Measurements from ENCODE around the gene OR4C46.
"Not testable (repeated sequence)": the region's sequence is repeated elsewhere in the genome, so short reads cannot be mapped to it uniquely, and the experiment has no call there.

OR4C46 gene

GRCh38 chr11:54603898-54604297, at the start of gene OR4C46:
Gene OR4C46 (minus strand): TSS chr11:54603998. CDS start chr11:54603998, 0 bp downstream.
- no peak for DNase-seq (ENCODE audit: low read depth)

- not testable (repeated sequence) for DNase-seq (ENCODE audit: low read depth)
Measured at GRCh38 chr11:54645606-54646005, 41.8 kb upstream of the OR4C46 start.

GRCh38 chr11:54561439-54561838, 42.4 kb downstream of the OR4C46 start:
- not testable (repeated sequence) for DNase-seq (ENCODE audit: low read depth)

- no peak for DNase-seq (ENCODE audit: low read depth)
Measured at GRCh38 chr11:54558919-54559318, 44.9 kb downstream of the OR4C46 start.

GRCh38 chr11:54558407-54558806, 45.4 kb downstream of the OR4C46 start:
- no peak for DNase-seq (ENCODE audit: low read depth)
